Renal cortical epithelial cell (primary cell): Measurements from ENCODE around the gene ERFL. TPM values are rescaled to one million over a fixed set of nuclear protein-coding genes. Genes with fewer than 3 reads are reported as not detected.

Source experiments
- DNase-seq: peaks from one replicate; pipeline ENCODE4 v3.0.0-alpha.2; 2011; ENCODE audit warnings: low read depth
- total RNA-seq: library from RNA; depleted of rRNA; stranded (reverse); fragments of >200 nt; gene quantifications from 2 replicates; pipeline ENCODE4 v1.2.3, GENCODE V29; 2014

ERFL gene
- not detected in 2 replicates for total RNA-seq

GRCh38 chr19:41928221-41928683 is at the start of gene ERFL:
Gene ERFL, minus strand, starts transcription at chr19:41928449. Its CDS starts 15,530 bp downstream, at chr19:41912919.
- no peak for DNase-seq

- DNase-seq, result no peak
Measured at GRCh38 chr19:41977916-41978315, 49.7 kb upstream of the ERFL start.

- no peak for DNase-seq
Measured at GRCh38 chr19:41974652-41975051, 46.4 kb upstream of the ERFL start.

GRCh38 chr19:41971363-41971762 is 43.1 kb upstream of the ERFL start:
- no peak for DNase-seq

- DNase-seq, result no peak
Measured at GRCh38 chr19:41969772-41970458, 41.7 kb upstream of the ERFL start.

GRCh38 chr19:41968751-41969595 is 40.7 kb upstream of the ERFL start:
- no peak for DNase-seq

- DNase-seq, result no peak
Measured at GRCh38 chr19:41967054-41967783, 39.0 kb upstream of the ERFL start.

GRCh38 chr19:41965106-41965505 is 36.9 kb upstream of the ERFL start:
- no peak for DNase-seq

GRCh38 chr19:41960973-41961372 is 32.7 kb upstream of the ERFL start:
- DNase-seq, result no peak

- DNase-seq, result peak; percentile 81
Measured at GRCh38 chr19:41959056-41960053, 31.1 kb upstream of the ERFL start, which contains the start of gene RABAC1. Gene RABAC1, minus strand, starts transcription at chr19:41959321. Its CDS starts 29 bp downstream, at chr19:41959292.

- DNase-seq, result peak; percentile 36
Measured at GRCh38 chr19:41958367-41959055, 30.3 kb upstream of the ERFL start.

- peak; percentile 87 for DNase-seq
Measured at GRCh38 chr19:41957838-41958366, 29.7 kb upstream of the ERFL start.

GRCh38 chr19:41957161-41957837 is 29.1 kb upstream of the ERFL start:
- no peak for DNase-seq

- no peak for DNase-seq
Measured at GRCh38 chr19:41956621-41957020, 28.4 kb upstream of the ERFL start.

GRCh38 chr19:41955521-41955920 is 27.3 kb upstream of the ERFL start:
- DNase-seq, result no peak

- peak; percentile 42 for DNase-seq
Measured at GRCh38 chr19:41951686-41952172, 23.5 kb upstream of the ERFL start.

GRCh38 chr19:41947091-41947490 is 18.8 kb upstream of the ERFL start:
- no peak for DNase-seq

GRCh38 chr19:41945135-41945766 is 17.0 kb upstream of the ERFL start:
- no peak for DNase-seq

- DNase-seq, result no peak
Measured at GRCh38 chr19:41944336-41944735, 16.1 kb upstream of the ERFL start.
